Peyer's patch (tissue), 4 donors: ENCODE results near the gene NR0B2. TPM values are rescaled to one million over a fixed set of nuclear protein-coding genes. Genes with fewer than 3 reads are reported as not detected.
A peak's percentile ranks its signal among the peaks of the same experiment; 100 is the strongest.

Experiments
- DNase-seq, 3 donors: peaks; one replicate each; pipeline ENCODE4 v3.0.0-alpha.2; 2017 to 2019
- H3K27ac ChIP-seq, 4 donors: fragments of 200-600 bp; sonication (generic); one replicate each; pipeline ENCODE4 v1.5.1; 2016 to 2019
- H3K27me3 ChIP-seq, 2 donors: fragments of 200-600 bp; sonication (generic); one replicate each; pipeline ENCODE4 v1.5.1; 2019
- H3K36me3 ChIP-seq, 3 donors: fragments of 200-600 bp; sonication (generic); one replicate each; pipeline ENCODE4 v1.5.1; 2016 to 2019
- H3K4me1 ChIP-seq, 4 donors: fragments of 200-600 bp; sonication (generic); one replicate each; pipeline ENCODE4 v1.5.1; 2016 to 2019
- H3K4me3 ChIP-seq, 4 donors: fragments of 200-600 bp; sonication (generic); 1 replicate in 3 of 4; 2 replicates in 1 of 4; pipeline ENCODE4 v1.5.1; 2016 to 2019; ENCODE audit warnings: mild to moderate bottlenecking in 1 of 4
- H3K9me3 ChIP-seq, 4 donors: fragments of 200-600 bp; sonication (generic); one replicate each; pipeline ENCODE4 v1.5.1; 2016 to 2019; ENCODE audit warnings: mild to moderate bottlenecking in 1 of 4
- CTCF ChIP-seq, 6 experiments: fragments of 450-650 bp in 4 of 6; fragments of 200-600 bp in 2 of 6; sonication (generic) in 1 of 6; IDR thresholded peaks; one replicate each; pipeline ENCODE4 v1.5.1; 2017 to 2019; ENCODE audit warnings: antibody characterized with exemption in 6 of 6, mild to moderate bottlenecking in 3 of 6, moderate library complexity in 1 of 6
- POLR2A ChIP-seq, 2 donors: fragments of 450-650 bp; IDR thresholded peaks; one replicate each; pipeline ENCODE4 v1.5.1; 2017; ENCODE audit warnings: antibody characterized with exemption in 2 of 2, mild to moderate bottlenecking in 2 of 2, moderate library complexity in 2 of 2
- total RNA-seq, 4 donors: library from RNA; depleted of rRNA; stranded (reverse); fragments of >200 nt; gene quantifications; one replicate each; pipeline ENCODE4 v1.1.0, GENCODE V29; 2016

The NR0B2 gene
- total RNA-seq, 4 donors from 2014 or later, result 16.2 to 46.4 (median 30.7) TPM; not detected in 1

- H3K9me3 ChIP-seq, result no peaks in the 10 kb centered on the region
- DNase-seq, result peak; percentile 94 to 98 (median 98)
- no peaks in the 10 kb centered on the region for H3K27me3 ChIP-seq
- peak within 1 kb of the TSS; percentile 73 to 96 (median 94) for H3K4me3 ChIP-seq
- H3K4me1 ChIP-seq, result peaks cover 0 to 17% (median 7%) of the 10 kb centered on the region in 4 donors
- peak within 1 kb of the TSS; percentile 83 to 91 (median 87) for H3K27ac ChIP-seq
- H3K36me3 ChIP-seq, result peaks cover 0 to 32% (median 0%) of the 10 kb centered on the region in 3 donors
- TF ChIP-seq CTCF (IDR thresholded peaks at IDR 0.05) (no peak), POLR2A (IDR thresholded peaks at IDR 0.05) (peak; percentile 85)
These were observed 8.0 kb upstream of the NR0B2 start, which contains the start of gene NUDC for GRCh38 chr1:26921540-26922430. TSS of gene NUDC (plus strand) at chr1:26921743. CDS start at chr1:26921849, 106 bp downstream.

- H3K27me3 ChIP-seq, result no peaks in the 10 kb centered on the region
These were observed 7.4 kb upstream of the NR0B2 start for GRCh38 chr1:26921126-26921539.

GRCh38 chr1:26915204-26915842, 1.5 kb upstream of the NR0B2 start:
- peak in 2 of 3 donors; percentile 70 to 75 for DNase-seq
- TF ChIP-seq POLR2A (IDR thresholded peaks at IDR 0.05) (no peak), CTCF (IDR thresholded peaks at IDR 0.05) (no peak)
- Histone ChIP-seq H3K36me3 (no peaks in the 10 kb centered on the region), H3K27ac (peak overlapping the region in 3 of 4 donors; percentile 66 to 93 (median 82)), H3K27me3 (no peaks in the 10 kb centered on the region), H3K4me1 (peaks cover 0 to 7% (median 0%) of the 10 kb centered on the region in 4 donors), H3K4me3 (no peak overlapping the region), H3K9me3 (no peaks in the 10 kb centered on the region)

More at GRCh38 chr1:26921126-26921539, 7.4 kb upstream of the NR0B2 start:
- H3K4me3 ChIP-seq, result peak overlapping the region; percentile 73 to 96 (median 94)
- TF ChIP-seq POLR2A (IDR thresholded peaks at IDR 0.05) (no peak), CTCF (IDR thresholded peaks at IDR 0.05) (no peak)
- no peak for DNase-seq
- H3K36me3 ChIP-seq, result peaks cover 0 to 26% (median 0%) of the 10 kb centered on the region in 3 donors
- H3K4me1 ChIP-seq, result peaks cover 0 to 17% (median 7%) of the 10 kb centered on the region in 4 donors
- no peaks in the 10 kb centered on the region for H3K9me3 ChIP-seq
- H3K27ac ChIP-seq, result peak overlapping the region; percentile 83 to 91 (median 87)

- TF ChIP-seq CTCF (IDR thresholded peaks at IDR 0.05), result no peak
- no peak for TF ChIP-seq POLR2A (IDR thresholded peaks at IDR 0.05)
- Histone ChIP-seq H3K9me3 (no peaks in the 10 kb centered on the region), H3K36me3 (no peaks in the 10 kb centered on the region), H3K4me3 (peak overlapping the region in 2 of 4 donors; percentile 46 to 58), H3K4me1 (peaks cover 0 to 10% (median 0%) of the 10 kb centered on the region in 4 donors), H3K27me3 (no peaks in the 10 kb centered on the region), H3K27ac (peak overlapping the region in 3 of 4 donors; percentile 66 to 93 (median 82))
- no peak for DNase-seq
These were observed 404 bp downstream of the NR0B2 start for GRCh38 chr1:26913389-26913753.

- Histone ChIP-seq H3K4me1 (peaks cover 0 to 13% (median 0%) of the 10 kb centered on the region in 4 donors), H3K4me3 (peak overlapping the region in 2 of 4 donors; percentile 46 to 58), H3K27me3 (no peaks in the 10 kb centered on the region), H3K9me3 (no peaks in the 10 kb centered on the region), H3K36me3 (no peaks in the 10 kb centered on the region), H3K27ac (peak overlapping the region in 1 of 4 donors; percentile 18)
- TF ChIP-seq CTCF (IDR thresholded peaks at IDR 0.05) (no peak), POLR2A (IDR thresholded peaks at IDR 0.05) (no peak)
- DNase-seq, result no peak
These were observed 1.7 kb downstream of the NR0B2 start for GRCh38 chr1:26912147-26912490.
